Measurements from ENCODE around the gene GRIN3A.

Gene GRIN3A

DNA sequence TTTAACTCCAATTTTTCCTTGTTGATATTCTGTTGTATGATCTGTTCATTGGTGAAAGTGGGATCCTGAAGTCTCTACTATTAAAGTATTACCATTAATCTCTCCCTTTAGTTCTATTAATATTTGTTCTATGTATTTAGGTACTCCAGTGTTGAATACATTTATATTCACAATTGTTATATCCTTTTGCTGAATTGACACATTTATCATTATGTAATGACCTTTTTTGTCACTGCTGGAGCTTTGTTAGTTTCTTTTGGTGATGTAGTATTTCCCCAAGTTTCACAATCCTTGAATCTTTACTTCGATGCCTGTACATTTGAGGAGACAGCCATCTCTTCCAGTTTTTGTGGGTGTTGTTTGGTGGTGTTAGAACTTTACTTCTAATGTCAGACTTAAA is 90.0 kb downstream of the GRIN3A start:
- TF ChIP-seq, protein P1, sequence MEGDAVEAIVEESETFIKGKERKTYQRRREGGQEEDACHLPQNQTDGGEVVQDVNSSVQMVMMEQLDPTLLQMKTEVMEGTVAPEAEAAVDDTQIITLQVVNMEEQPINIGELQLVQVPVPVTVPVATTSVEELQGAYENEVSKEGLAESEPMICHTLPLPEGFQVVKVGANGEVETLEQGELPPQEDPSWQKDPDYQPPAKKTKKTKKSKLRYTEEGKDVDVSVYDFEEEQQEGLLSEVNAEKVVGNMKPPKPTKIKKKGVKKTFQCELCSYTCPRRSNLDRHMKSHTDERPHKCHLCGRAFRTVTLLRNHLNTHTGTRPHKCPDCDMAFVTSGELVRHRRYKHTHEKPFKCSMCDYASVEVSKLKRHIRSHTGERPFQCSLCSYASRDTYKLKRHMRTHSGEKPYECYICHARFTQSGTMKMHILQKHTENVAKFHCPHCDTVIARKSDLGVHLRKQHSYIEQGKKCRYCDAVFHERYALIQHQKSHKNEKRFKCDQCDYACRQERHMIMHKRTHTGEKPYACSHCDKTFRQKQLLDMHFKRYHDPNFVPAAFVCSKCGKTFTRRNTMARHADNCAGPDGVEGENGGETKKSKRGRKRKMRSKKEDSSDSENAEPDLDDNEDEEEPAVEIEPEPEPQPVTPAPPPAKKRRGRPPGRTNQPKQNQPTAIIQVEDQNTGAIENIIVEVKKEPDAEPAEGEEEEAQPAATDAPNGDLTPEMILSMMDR (IDR thresholded peaks at IDR 0.05; ENCODE audit: control extremely low read depth, extremely low read depth, low read depth, missing control alignments): no peak
- CTCF ChIA-PET: interaction anchor here (1.1 kb wide), 1 partner anchor 18 kb away, joined by 4 read pairs; no protein-coding TSS in a partner anchor
- POLR2A ChIA-PET: no interaction called here
- no peak for DNase-seq (ENCODE audit: extremely low spot score)

DNA sequence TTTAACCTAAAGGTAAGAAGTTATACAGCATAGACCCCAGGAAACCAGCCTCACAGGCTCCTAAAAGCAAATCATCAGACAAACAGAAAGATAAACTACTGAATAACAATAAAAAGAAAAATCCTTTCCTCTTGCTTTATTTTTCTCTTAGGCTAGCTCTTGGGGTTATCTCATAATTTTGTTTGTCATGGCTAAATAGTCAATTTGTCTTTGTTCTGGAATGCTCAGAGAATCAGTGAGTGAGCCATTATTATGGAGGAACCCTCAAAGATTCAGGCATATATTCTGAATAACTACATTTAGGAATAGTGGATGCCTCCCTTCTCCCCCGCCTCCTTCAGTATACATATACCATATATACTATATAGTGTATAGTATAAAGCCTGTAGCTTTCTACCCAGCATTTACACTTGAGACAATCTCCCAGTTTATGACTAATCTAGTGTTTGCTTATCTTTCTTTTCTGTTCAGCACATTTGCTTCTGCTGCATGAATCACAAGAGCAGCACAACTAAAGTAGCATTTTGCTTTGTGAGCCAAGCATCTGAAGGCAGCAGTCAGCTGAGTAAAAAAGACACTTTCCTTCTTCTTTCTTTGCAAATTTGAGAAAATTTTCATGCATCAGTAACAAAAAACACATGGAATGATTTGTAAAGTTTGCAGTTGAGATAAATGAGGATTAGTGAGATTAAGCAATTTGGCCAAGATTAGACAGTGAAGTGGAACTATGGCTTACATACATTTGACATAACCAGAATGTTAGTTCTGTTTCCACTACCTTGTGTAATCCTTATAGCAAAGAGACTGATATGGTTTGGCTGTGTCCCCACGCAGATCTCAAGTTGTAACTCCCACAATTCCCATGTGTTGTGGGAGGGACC is 98.4 kb downstream of the GRIN3A start:
- ChIA-PET POLR2A (no interaction called here), CTCF (interaction anchor here (1.0 to 1.7 kb wide), 2 partner anchors 10 to 37 kb away, joined by 3 to 4 read pairs; no protein-coding TSS in a partner anchor)
- no peak for DNase-seq (ENCODE audit: extremely low spot score)
- TF ChIP-seq, protein P1 (IDR thresholded peaks at IDR 0.05; ENCODE audit: control extremely low read depth, extremely low read depth, low read depth, missing control alignments): no peak

DNA sequence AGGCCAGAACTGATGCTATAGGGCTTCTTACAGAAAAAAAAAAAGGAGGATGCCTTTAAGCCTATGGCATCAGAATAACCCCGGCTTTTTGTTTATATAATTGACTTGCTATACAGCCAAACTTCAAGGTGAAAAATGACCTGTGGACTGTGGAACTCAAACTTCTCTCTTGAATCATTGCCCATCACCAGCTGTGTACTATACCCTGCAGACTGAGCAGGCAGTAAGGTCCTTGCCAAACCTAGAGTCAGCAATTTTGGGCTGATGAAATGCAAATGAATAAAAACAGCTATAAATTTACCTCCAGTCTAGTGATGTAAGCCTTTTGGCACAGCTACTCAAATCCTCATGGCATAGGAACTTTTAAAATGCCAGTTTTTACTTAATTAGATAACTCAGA is 99.1 kb downstream of the GRIN3A start:
- no peak for DNase-seq (ENCODE audit: extremely low spot score)
- TF ChIP-seq, protein P1 (IDR thresholded peaks at IDR 0.05; ENCODE audit: control extremely low read depth, extremely low read depth, low read depth, missing control alignments): no peak
- ChIA-PET CTCF (interaction anchor here (1.0 to 1.2 kb wide), 3 partner anchors 19 to 38 kb away, joined by 3 read pairs; no protein-coding TSS in a partner anchor), POLR2A (no interaction called here)

DNA sequence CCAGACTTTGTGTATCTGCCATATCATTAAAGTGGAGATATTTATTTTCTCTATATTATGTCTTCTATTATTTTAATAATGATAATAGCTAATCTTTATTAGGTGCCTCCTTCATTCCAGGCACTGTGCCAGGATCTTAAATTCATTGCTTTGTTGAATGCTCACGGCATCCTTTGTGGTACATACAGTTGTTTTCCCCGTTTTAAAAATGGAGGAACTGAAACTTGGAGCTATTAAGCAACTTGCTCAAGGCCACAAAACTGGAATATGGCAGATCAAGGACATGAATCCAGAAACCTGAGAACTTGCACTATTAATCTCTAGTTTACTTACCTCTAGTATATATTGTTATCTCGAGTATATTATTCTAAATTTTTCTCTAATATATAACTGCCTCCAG is 102.2 kb downstream of the GRIN3A start:
- DNase-seq (ENCODE audit: extremely low spot score): no peak
- TF ChIP-seq, protein P1 (IDR thresholded peaks at IDR 0.05; ENCODE audit: control extremely low read depth, extremely low read depth, low read depth, missing control alignments): no peak
- CTCF ChIA-PET: no interaction called here
- POLR2A ChIA-PET: no interaction called here

DNA sequence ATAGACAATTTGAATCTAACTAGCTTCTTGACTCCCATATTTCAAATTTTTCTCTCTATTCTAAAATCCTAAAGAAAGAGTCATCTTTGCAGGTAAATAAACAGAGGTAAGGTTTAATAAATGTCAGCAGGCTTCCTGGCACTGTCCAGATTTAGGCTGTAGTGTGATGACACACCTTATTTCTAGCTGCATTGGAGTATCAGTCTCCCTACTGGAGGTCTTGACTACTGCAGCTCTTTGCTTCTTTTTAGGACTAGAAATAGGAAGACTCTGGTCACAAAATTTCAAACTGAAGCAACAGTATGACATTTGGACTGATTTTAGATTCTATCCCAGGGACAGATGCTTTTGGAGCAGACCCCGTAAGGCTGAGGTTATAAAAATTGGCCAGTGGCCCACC is 103.0 kb downstream of the GRIN3A start:
- ChIA-PET CTCF (interaction anchor here (1.7 kb wide), 1 partner anchor 9 kb away, joined by 6 read pairs; no protein-coding TSS in a partner anchor), POLR2A (no interaction called here)
- TF ChIP-seq, protein P1 (IDR thresholded peaks at IDR 0.05; ENCODE audit: control extremely low read depth, extremely low read depth, low read depth, missing control alignments): no peak
- DNase-seq (ENCODE audit: extremely low spot score): no peak

DNA sequence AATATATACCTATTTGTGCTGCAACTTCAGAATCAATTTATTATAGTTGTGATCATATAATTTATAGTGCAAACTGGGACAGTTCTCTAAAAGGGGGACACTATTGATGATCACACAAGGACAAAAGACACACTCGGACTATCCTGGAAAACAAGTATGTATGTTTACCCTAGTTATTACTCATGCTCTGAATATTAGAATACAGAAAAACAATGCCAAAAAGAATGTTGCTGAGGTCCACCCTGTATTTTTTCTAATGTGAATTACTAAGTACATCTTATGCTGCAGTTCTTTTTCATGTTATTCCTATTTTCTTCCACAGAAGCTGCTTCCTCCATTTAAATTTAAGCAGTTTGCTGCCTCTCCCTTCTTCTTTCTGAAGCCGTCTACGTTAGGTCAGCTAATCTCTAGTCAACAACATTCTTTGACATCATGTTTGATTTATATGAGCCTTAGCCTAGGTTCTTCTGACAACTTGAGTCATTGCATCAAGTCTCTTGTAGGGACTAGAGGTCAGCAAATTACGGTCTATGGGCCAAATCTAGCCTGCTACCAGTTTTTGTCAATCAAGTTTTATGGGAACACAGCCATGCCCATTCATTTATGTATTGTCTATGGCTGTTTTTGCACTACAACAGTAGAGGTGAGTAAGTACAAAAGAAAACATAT is 103.6 kb downstream of the GRIN3A start:
- TF ChIP-seq, protein P1 (IDR thresholded peaks at IDR 0.05; ENCODE audit: control extremely low read depth, extremely low read depth, low read depth, missing control alignments): no peak
- CTCF ChIA-PET: interaction anchor here (1.7 kb wide), 1 partner anchor 9 kb away, joined by 6 read pairs; no protein-coding TSS in a partner anchor
- POLR2A ChIA-PET: no interaction called here
- no peak for DNase-seq (ENCODE audit: extremely low spot score)

All from GM10248 (cell line).